HG02885 (cell line): ENCODE measurements around the gene STRADA.
A peak's percentile ranks its signal among the peaks of the same experiment; 100 is the strongest.

Experiments used
- ATAC-seq: cut with Tn5 transposase; IDR thresholded peaks from one replicate; pipeline ENCODE4 v1.9.1; 2021; ENCODE audit warnings: mild to moderate bottlenecking; ENCODE audit not compliant: unreplicated experiment, poor library complexity

STRADA gene, protein sequence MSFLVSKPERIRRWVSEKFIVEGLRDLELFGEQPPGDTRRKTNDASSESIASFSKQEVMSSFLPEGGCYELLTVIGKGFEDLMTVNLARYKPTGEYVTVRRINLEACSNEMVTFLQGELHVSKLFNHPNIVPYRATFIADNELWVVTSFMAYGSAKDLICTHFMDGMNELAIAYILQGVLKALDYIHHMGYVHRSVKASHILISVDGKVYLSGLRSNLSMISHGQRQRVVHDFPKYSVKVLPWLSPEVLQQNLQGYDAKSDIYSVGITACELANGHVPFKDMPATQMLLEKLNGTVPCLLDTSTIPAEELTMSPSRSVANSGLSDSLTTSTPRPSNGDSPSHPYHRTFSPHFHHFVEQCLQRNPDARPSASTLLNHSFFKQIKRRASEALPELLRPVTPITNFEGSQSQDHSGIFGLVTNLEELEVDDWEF

GRCh38 chr17:63741408-63742173 is at the start of gene STRADA:
STRADA (minus strand) TSS chr17:63741799; CDS start chr17:63728369, 13,430 bp downstream.
- ATAC-seq = peak; percentile 88

DNA sequence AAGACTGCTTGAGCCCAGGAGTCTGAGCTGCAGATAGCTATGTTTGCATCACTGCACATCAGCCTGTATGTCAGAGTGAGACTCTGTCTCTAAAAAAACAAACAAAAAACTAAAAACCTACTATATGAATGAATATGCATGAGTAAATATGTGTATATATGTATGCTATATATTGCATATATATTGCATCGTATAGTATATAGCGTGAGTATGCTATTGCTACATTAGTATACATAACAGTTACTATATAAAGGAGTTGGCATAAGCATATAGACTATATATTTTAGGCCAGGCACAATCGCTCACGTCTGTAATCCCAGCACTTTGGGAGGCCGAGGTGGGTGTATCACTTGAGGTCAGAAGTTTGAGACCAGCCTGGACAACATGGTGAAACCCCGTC is 48.5 kb upstream of the STRADA start:
- ATAC-seq = no peak

DNA sequence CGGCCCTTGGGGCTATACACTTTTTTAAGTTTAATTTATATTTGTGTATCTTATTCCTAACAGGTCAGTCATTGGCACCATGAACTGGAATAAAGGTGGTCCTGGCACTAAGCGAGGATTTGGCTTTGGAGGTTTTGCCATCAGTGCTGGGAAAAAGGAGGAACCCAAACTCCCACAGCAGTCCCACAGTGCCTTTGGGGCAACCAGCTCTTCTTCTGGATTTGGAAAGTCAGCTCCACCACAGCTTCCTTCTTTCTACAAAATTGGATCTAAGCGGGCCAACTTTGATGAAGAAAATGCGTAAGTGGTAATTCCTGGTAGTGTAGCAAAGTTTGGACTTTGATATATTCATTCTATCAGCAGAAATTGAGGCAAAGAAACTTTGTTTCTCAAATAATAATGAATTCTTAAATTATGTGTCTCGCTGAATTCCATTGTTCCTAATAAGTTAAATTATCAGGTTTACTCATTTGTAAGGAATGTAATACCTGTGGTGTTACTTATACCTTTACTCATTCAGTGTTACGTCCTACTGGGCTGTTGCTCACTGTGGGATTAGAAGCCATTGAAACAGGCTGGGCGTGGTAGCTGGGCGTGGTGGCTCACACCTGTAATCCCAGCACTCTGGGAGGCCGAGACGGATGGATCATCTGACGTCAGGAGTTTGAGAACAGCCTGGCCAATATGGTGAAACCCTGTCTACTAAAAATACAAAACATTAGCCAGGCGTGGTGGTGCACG is 45.5 kb upstream of the STRADA start:
- ATAC-seq = no peak

GRCh38 chr17:63786117-63786516 is 44.5 kb upstream of the STRADA start:
- ATAC-seq = no peak

- ATAC-seq = no peak
Observed at GRCh38 chr17:63785556-63785955, 44.0 kb upstream of the STRADA start.

GRCh38 chr17:63783522-63783921 is 41.9 kb upstream of the STRADA start:
- ATAC-seq = no peak

DNA sequence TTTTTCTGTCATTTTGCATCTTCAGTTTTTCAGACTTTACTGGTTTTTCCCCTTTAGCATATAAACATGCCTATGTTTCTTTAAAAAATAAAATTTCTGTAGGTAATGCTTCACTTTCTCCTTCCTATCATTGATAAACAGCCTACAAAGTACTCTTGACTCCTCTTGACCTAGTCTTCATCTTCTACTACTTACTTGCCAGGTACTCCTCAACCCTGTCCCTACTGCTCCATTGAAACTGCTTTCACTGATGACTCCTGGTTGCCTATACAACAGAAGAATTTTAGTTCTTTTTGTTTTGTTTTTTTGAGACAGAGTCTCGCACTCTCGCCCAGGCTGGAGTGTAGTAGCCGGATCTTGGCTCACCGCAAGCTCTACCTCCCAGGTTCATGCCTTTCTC is 39.3 kb upstream of the STRADA start:
- no peak for ATAC-seq

DNA sequence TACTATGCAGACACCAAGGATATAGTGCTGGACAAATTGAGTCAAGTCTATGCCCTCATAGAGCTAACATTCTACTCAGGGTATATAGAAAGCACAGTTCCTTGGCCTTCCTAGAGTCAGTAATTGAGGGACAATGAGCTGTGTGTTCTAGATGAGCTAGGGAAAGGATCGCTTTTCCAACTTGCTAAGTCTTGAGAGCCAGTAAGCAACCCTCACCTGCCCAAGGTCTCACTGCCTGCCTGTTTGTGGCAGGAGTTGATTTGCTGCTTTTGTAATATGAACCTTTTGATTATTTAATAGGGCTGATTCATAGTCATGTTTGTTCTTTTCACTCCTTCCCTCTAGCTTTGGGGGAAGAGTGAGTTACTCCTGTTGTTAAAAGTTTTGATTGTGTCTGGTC is 38.9 kb upstream of the STRADA start:
- ATAC-seq = no peak

GRCh38 chr17:63775420-63775819 is 33.8 kb upstream of the STRADA start:
- no peak for ATAC-seq

DNA sequence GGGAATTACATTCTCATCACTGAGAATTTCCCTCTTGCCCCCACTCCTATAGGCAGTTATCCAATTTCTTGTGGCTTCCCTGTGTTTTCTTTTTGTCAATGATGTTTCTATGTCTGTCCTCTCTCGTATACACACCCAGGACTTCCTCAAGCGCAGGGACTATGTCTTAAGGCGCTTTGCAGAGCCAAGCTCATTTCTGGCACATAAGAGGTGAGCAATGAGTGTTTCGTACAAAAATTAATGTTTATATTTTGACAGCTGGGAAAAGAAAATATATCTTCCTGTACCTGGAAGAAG is 33.3 kb upstream of the STRADA start:
- no peak for ATAC-seq

DNA sequence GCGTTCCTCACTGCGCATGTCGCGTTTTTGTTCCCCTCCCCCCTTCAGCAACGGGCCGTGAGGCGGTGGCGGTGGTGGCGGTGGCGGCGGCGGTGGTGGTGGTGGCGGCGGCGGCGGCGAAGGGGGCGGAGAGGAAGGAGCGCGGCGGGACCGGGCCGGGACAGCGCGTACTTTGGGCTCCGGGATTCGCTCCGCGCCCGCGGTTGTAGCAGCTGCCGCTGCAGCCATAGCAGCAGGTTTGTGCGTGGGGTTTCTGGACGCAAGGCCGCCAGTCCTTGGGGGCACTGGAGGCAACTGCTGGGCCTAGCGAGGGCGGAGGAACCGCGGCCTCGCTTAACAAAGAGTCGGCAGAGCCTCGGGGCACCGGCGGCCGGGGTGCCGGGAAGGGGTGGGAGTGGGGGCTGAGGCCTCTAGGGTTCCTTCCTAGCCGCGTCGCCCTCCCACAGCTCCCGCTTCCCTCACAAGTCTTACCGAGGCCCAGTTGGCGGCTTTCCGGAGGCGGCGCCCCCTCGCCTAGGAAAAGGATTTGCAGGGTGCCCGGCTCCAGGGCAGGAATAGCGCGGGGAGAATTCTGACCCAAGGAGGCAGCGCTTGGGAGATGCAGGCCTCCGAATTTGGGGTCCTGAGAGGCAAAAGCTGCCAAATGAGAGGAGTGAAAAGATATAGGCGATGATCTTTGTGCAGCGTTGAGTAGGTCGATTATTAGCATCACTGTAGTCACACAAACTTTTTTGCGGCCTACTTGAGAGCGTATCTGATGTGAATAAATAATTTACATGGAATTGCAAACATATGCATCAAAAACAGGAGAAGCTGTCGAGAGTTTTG is 32.8 kb upstream of the STRADA start, which contains the start of gene DDX42:
Gene DDX42, plus strand, starts transcription at position 30 of the 828 bp plus-strand sequence. CDS start 12,880 bp downstream, outside the sequence.
- ATAC-seq = peak; percentile 13

DNA sequence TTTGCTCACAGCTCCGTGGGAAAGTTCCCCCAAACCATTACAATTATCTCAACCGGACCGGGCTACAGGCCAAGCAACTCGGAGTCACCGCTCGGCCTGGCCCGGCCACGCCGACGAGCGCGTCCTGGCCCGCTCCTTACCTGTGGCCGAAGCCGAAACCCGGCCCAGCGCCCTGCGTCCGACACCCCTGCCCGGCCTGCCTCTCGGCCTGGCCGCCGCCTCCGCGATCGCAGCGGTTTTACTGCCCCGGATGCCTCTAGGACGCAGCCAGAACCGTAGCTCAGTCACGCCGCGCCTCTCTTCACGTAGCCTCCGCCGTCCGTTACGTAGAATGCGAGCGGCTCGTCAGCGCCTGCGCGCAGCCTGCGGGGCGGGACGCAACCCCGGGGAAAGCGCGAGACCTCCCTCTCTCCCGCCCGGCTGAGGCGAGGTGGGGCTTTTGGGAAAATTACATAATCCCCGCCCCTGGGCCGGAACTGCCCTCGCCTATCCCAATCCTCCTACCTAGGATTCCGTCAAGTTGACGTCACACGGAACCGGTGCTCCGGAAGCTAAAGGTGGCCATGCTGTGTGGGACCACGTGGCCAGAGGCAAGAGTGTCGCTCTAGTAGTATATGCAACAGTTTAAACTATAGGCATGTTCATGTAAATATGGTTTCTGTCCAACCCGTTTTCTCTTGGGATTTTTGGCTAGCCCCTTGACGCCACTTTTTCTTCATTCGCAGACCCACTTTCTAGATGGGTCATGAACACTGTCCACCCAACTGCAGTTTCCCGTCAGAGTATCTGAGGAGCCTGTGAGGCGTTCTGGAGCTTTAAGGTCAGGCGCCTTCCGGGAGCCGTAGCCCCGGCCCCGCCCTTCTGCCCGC is 31.9 kb upstream of the STRADA start, which contains the start of gene CCDC47:
Gene CCDC47, minus strand, starts transcription at position 326 of the 869 bp plus-strand sequence. CDS start 7,422 bp downstream, outside the sequence.
- peak; percentile 87 for ATAC-seq

- no peak for ATAC-seq
Observed at GRCh38 chr17:63772801-63773271, 31.2 kb upstream of the STRADA start.

GRCh38 chr17:63768433-63768832 is 26.8 kb upstream of the STRADA start:
- no peak for ATAC-seq

DNA sequence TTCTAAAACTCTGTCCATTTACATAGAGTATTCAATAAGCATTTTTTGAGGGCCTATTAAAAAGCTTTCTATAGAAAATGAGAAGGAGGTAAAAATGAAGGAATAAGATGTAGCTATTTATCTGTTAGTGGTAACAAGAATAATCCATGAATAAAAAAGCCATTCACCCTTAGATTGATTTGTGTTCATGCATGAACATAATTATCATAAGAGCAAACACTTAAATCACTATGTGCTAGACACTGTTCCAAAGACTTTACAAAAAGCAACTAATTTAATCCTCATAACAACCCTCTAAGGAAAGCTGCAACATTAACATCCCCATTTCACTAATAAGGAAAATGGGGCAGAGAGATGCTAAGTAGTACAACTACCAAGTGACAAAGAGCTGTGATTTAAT is 25.2 kb upstream of the STRADA start:
- ATAC-seq = no peak

- no peak for ATAC-seq
Observed at GRCh38 chr17:63764716-63765115, 23.1 kb upstream of the STRADA start.

DNA sequence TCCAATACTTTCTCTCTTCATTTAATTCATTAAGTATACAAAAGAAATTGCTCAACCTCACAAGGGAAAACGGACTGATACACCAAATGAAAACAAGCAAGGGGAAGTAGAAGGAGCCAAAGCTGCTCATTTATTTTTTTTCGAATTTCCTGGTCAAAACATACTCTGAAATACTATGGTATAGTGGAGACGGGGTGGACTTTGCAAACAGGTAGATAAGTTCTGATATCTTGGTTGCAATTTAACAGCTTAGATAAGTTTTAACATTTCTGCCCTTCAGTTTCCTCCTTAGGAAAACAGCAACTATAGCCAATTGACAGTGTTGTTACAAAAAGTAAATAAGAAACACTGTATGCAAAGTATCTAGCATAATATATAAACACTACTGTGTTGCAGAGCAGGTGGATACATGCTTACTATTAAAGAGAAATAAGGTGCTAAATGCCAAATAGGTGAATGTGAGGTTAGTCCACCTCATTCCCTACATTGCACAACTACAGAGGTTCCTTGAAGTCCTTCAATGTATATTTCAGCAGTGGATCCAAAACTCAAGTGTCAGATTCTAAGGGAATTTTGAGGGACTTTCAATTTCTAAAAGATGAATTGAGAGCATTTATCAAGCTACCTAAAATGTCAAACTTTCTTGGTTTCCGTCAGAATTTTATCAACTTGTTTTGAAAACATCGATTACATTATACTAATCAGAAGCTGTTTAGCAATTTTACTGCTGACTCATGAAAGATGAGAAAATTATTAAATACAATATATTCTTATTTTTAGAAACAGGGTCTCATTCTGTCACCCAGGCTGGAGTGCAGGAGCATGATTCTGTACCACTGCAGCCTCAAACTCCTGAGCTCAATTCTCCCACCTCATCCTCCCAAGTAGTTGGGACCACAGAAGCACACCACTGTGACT is 20.8 kb upstream of the STRADA start:
- no peak for ATAC-seq
